RWPE1 (cell line): ENCODE results near the gene CUBN.

Experiments used
- CTCF ChIA-PET: fragments of 350-600 bp; sonication (Branson Sonifier 250); formaldehyde crosslinking; extraction: SDS; loops from one replicate; lab custom pipeline; 2021; lab: Yijun Ruan, JAX
- POLR2A ChIA-PET: fragments of 400-600 bp; formaldehyde crosslinking; extraction: SDS; loops from one replicate; lab custom pipeline; 2020; ENCODE audit warnings: antibody characterized with exemption; ENCODE audit not compliant: low non-redundant PET; lab: Yijun Ruan, JAX
- DNase-seq: peaks from one replicate; pipeline ENCODE4 v3.0.0; 2012; ENCODE audit warnings: low spot score
- H3K27ac ChIP-seq: fragments of 450-650 bp; 2 replicates; pipeline ENCODE4 v1.5.1; 2017
- TF ChIP-seq, protein P1 (sequence below): fragments of 450-650 bp; conservative IDR thresholded peaks from 2 replicates; pipeline ENCODE4 v1.5.1; 2017; ENCODE audit warnings: low read depth, mild to moderate bottlenecking

CUBN gene

GRCh38 chr10:16952610-16953009, 177.0 kb downstream of the CUBN start:
- ChIA-PET POLR2A (no interaction called here), CTCF (no interaction called here)
- DNase-seq: no peak
- TF ChIP-seq, protein P1, sequence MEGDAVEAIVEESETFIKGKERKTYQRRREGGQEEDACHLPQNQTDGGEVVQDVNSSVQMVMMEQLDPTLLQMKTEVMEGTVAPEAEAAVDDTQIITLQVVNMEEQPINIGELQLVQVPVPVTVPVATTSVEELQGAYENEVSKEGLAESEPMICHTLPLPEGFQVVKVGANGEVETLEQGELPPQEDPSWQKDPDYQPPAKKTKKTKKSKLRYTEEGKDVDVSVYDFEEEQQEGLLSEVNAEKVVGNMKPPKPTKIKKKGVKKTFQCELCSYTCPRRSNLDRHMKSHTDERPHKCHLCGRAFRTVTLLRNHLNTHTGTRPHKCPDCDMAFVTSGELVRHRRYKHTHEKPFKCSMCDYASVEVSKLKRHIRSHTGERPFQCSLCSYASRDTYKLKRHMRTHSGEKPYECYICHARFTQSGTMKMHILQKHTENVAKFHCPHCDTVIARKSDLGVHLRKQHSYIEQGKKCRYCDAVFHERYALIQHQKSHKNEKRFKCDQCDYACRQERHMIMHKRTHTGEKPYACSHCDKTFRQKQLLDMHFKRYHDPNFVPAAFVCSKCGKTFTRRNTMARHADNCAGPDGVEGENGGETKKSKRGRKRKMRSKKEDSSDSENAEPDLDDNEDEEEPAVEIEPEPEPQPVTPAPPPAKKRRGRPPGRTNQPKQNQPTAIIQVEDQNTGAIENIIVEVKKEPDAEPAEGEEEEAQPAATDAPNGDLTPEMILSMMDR: no peak
- H3K27ac ChIP-seq: no peak overlapping the region

GRCh38 chr10:16952080-16952479, 177.5 kb downstream of the CUBN start:
- CTCF ChIA-PET: no interaction called here
- TF ChIP-seq, protein P1: no peak
- H3K27ac ChIP-seq: no peak overlapping the region
- POLR2A ChIA-PET: no interaction called here
- DNase-seq: no peak

DNA sequence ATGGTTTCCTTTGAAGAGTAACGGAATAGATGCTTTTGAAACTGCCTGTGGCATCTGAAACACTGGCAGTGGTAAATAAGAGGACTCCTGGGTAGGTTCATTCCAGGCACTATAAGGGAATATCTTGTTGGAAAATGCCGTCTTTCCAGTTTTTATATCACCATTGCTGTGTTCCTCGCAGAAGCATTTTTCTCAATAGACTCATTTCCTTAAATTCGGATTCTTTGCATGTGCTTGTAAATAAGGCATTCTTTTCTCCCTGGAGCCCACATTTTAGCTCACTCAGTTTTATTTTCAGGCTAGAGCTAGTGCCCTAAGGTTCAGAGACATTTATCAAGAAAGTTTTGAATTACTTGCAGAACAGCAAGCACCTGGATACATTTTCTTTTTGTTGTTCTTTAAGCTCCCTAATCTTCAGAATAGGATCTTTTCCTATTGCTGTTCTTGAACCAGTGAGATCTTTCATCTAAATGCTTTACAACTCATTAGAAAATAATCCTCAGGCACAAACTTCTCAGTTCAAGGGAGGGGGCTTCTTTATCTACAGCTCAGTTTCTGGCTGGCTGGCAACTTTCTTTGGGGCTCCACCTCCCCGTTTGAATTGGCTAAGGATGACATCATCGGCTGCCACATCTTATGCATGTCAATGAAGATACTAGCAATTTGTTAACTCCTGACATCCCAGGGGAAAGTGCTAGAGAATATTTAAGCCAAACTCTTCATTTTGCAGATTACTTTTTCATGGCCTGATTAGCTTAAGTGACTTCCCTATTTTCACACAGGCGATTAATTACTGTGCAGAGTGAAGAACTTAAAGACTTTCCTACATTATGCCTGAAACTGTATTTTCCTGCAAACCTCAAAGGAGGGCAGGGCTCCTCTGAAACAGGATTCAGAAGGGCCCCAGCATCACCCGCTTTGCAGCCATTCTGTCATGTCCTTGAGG, 178.7 kb downstream of the CUBN start:
- POLR2A ChIA-PET: no interaction called here
- TF ChIP-seq, protein P1: no peak
- no peak overlapping the region for H3K27ac ChIP-seq
- CTCF ChIA-PET: no interaction called here
- DNase-seq: peak; percentile 37

DNA sequence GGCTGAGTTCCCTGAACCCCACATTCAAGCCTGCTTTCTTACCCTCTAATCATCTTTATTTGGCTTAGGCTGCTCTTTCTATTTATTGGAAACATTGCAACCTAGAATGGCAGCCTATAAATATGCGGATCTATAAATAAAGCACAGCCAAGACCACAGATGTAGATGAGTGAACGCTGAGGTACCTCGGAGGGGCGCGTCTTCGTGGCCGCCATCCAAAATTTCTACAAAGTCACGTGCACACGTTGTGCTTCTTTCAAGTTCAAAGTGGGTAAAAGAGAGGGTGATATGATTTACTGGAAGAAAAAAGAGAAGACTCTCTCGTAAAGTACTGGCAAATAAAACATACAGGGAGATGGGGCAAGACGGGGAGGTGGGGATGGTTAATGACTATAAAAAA, 179.8 kb downstream of the CUBN start:
- CTCF ChIA-PET: no interaction called here

GRCh38 chr10:16948361-16948760, 181.2 kb downstream of the CUBN start:
- ChIA-PET CTCF (no interaction called here), POLR2A (no interaction called here)
- no peak for DNase-seq

More for the DNA sequence above, 179.8 kb downstream of the CUBN start:
- H3K27ac ChIP-seq: no peak overlapping the region
- TF ChIP-seq, protein P1: no peak
- no peak for DNase-seq
- POLR2A ChIA-PET: no interaction called here

GRCh38 chr10:16947069-16947468, 182.5 kb downstream of the CUBN start:
- POLR2A ChIA-PET: no interaction called here
- TF ChIP-seq, protein P1: no peak
- CTCF ChIA-PET: no interaction called here
- DNase-seq: no peak
- H3K27ac ChIP-seq: no peak overlapping the region

More at GRCh38 chr10:16948361-16948760, 181.2 kb downstream of the CUBN start:
- H3K27ac ChIP-seq: no peak overlapping the region
- TF ChIP-seq, protein P1: no peak
